ENCODE measurements around the gene RETREG3.

RETREG3 gene

GRCh38 chr17:42571435-42572225 lies 37.5 kb downstream of the RETREG3 start:
- no peak for DNase-seq
- peaks cover 11% of the 10 kb centered on the region for H3K4me1 ChIP-seq (ENCODE audit: low read length)
- no peak overlapping the region for H3K27ac ChIP-seq (ENCODE audit: low read length)
- no peaks in the 10 kb centered on the region for H3K27me3 ChIP-seq (replicated peaks; ENCODE audit: insufficient read depth, low read length)
- peaks cover 87% of the 10 kb centered on the region for H3K79me2 ChIP-seq (ENCODE audit: low read length)
- H3K9me2 ChIP-seq (replicated peaks; ENCODE audit: insufficient read depth, low read length) = no peaks in the 10 kb centered on the region
- TF ChIP-seq EZH2phosphoT487 (IDR thresholded peaks at IDR 0.05; ENCODE audit: low read length) (no peak), EZH2 (optimal IDR thresholded peaks at IDR 0.05; ENCODE audit: low read depth, low read length) (no peak), CTCF (IDR thresholded peaks at IDR 0.05; ENCODE audit: low read length) (no peak)
- no peak overlapping the region for H3K4me2 ChIP-seq (ENCODE audit: low read depth, low read length)
- peaks cover 6% of the 10 kb centered on the region; the same call in 1 of the 2 replicates for H3K36me3 ChIP-seq (replicated peaks; ENCODE audit: insufficient read depth, low read length)
- no peak overlapping the region for H3K4me3 ChIP-seq (ENCODE audit: low read length)
- H3K9ac ChIP-seq (ENCODE audit: low read length) = no peak overlapping the region
- no peak overlapping the region for H2AFZ ChIP-seq (ENCODE audit: low read length)
- H3K9me3 ChIP-seq (replicated peaks; ENCODE audit: insufficient read depth, low read length) = no peaks in the 10 kb centered on the region
- peaks cover 14% of the 10 kb centered on the region; the same call in 1 of the 2 replicates for H3F3A ChIP-seq (ENCODE audit: insufficient read depth, low read length)
- no peaks in the 10 kb centered on the region for H4K20me1 ChIP-seq (ENCODE audit: insufficient read depth, low read length)

- H3K27ac ChIP-seq (ENCODE audit: low read length) = no peak overlapping the region
- H3K9me3 ChIP-seq (replicated peaks; ENCODE audit: insufficient read depth, low read length) = no peaks in the 10 kb centered on the region
- no peaks in the 10 kb centered on the region for H4K20me1 ChIP-seq (ENCODE audit: insufficient read depth, low read length)
- H2AFZ ChIP-seq (ENCODE audit: low read length) = no peak overlapping the region
- no peak overlapping the region for H3K4me3 ChIP-seq (ENCODE audit: low read length)
- H3F3A ChIP-seq (ENCODE audit: insufficient read depth, low read length) = peaks cover 14% of the 10 kb centered on the region; the same call in 1 of the 2 replicates
- TF ChIP-seq EZH2phosphoT487 (IDR thresholded peaks at IDR 0.05; ENCODE audit: low read length) = no peak
- TF ChIP-seq CTCF (IDR thresholded peaks at IDR 0.05; ENCODE audit: low read length) = no peak
- no peak for TF ChIP-seq EZH2 (optimal IDR thresholded peaks at IDR 0.05; ENCODE audit: low read depth, low read length)
- H3K27me3 ChIP-seq (replicated peaks; ENCODE audit: insufficient read depth, low read length) = no peaks in the 10 kb centered on the region
- H3K79me2 ChIP-seq (ENCODE audit: low read length) = peaks cover 72% of the 10 kb centered on the region
- no peaks in the 10 kb centered on the region for H3K9me2 ChIP-seq (replicated peaks; ENCODE audit: insufficient read depth, low read length)
- H3K9ac ChIP-seq (ENCODE audit: low read length) = no peak overlapping the region
- DNase-seq = no peak
- H3K36me3 ChIP-seq (replicated peaks; ENCODE audit: insufficient read depth, low read length) = peaks cover 6% of the 10 kb centered on the region; the same call in 1 of the 2 replicates
- H3K4me2 ChIP-seq (ENCODE audit: low read depth, low read length) = no peak overlapping the region; the same call in 1 of the 2 replicates
- H3K4me1 ChIP-seq (ENCODE audit: low read length) = peaks cover 12% of the 10 kb centered on the region
Observed at GRCh38 chr17:42568341-42569111, 40.6 kb downstream of the RETREG3 start.

- TF ChIP-seq CTCF (IDR thresholded peaks at IDR 0.05; ENCODE audit: low read length) (no peak), EZH2phosphoT487 (IDR thresholded peaks at IDR 0.05; ENCODE audit: low read length) (no peak), EZH2 (optimal IDR thresholded peaks at IDR 0.05; ENCODE audit: low read depth, low read length) (no peak)
- Histone ChIP-seq H2AFZ (ENCODE audit: low read length) (peak within 1 kb of the TSS; percentile 69), H3K4me2 (ENCODE audit: low read depth, low read length) (peak within 1 kb of the TSS; percentile 94), H3K9me2 (replicated peaks; ENCODE audit: insufficient read depth, low read length) (no peaks in the 10 kb centered on the region), H3F3A (ENCODE audit: insufficient read depth, low read length) (peaks cover 13% of the 10 kb centered on the region; the same call in 1 of the 2 replicates), H4K20me1 (ENCODE audit: insufficient read depth, low read length) (no peaks in the 10 kb centered on the region), H3K27me3 (replicated peaks; ENCODE audit: insufficient read depth, low read length) (no peaks in the 10 kb centered on the region), H3K4me1 (ENCODE audit: low read length) (peaks cover 17% of the 10 kb centered on the region), H3K9ac (ENCODE audit: low read length) (peak within 1 kb of the TSS; percentile 80), H3K79me2 (ENCODE audit: low read length) (peaks cover 74% of the 10 kb centered on the region), H3K9me3 (replicated peaks; ENCODE audit: insufficient read depth, low read length) (no peaks in the 10 kb centered on the region), H3K36me3 (replicated peaks; ENCODE audit: insufficient read depth, low read length) (peaks cover 3% of the 10 kb centered on the region; the same call in 1 of the 2 replicates), H3K4me3 (ENCODE audit: low read length) (peak within 1 kb of the TSS; percentile 97), H3K27ac (ENCODE audit: low read length) (peak within 1 kb of the TSS; percentile 50; the same call in 1 of the 2 replicates)
- DNase-seq = peak; percentile 93
Observed at GRCh38 chr17:42566883-42567573, 42.1 kb downstream of the RETREG3 start, which contains the start of gene MLX. Gene MLX, plus strand, starts transcription at chr17:42567100. Its CDS starts 25 bp downstream, at chr17:42567125.

Data from MM.1S (cell line).